ENCODE results near the gene KAZN. TPM values are rescaled to one million over a fixed set of nuclear protein-coding genes. Genes with fewer than 3 reads are reported as not detected.

The KAZN gene
- total RNA-seq, 1 experiment from 2014 or later = 0.38 TPM

DNA sequence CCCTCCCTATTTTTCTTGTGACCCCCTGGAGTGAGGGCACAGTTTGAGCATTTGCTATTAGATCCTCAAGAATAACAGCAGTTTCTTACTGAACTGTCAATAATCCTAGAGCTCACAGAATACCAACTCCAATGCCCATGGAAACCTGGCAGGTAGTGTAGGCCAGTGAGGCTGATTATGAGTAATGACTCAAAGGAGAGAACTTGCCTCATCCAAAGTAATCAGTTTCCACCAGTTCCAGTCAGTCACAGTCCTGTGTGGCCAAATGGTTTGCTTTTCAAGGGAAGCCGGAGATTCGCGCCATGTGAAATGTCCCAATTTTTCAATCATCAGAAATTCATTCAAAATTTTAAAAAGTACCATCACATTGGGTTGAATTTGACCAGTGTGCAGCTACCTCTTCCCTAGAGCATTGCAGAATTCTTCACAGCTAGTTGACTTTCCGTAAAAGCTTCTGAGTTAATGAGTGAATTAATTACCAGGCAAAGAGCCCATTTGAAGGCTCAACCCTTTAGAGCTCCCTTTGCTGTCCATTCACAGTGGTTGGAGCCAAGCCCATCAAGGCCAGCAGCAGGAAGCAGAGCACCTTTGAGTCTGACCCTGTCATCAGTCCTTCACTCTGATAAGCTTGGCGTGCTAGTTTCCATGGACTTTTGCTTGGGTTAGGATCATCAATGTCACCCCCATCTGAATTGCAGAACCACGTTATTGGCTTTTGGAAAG lies 170.3 kb downstream of the KAZN start:
- DNase-seq (ENCODE audit: low spot score) = no peak

DNA sequence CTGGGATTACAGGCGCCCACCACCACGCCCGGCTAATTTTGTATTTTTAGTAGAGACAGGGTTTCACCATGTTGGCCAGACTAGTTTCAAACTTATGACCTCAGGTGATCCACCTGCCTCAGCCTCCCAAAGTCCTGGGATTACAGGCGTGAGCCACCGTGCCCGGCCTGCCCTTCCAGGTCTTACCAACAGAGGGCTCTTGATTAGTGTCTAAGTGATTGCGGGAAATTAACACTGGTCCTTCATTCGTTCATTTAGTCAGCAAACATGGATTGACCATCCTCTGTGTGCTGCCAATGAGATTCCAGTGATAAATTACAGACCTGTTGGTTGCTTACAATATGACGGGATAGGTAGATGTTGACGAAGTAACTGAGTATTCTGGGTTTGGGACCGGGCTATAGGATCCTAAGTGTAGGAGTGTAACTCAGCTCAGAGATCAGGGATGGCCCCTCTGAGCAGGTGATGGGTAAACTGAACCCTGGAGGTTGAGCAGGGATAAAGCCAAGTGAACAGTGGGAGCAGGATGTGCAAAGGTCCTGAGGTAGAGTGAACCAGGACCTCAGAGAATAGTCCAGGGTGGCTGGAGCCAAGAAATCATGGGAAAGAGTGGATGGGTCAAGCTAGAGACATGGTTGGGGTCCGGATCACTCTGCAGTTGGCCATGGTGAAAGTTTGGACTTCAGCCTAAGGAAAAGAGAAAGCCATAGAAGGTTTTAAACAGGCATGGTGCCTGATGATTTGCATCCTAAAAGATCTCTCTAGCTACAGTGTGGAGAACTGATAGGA lies 171.2 kb downstream of the KAZN start:
- DNase-seq (ENCODE audit: low spot score) = no peak

GRCh38 chr1:14773396-14774025 lies 175.0 kb downstream of the KAZN start:
- no peak for DNase-seq (ENCODE audit: low spot score)

DNA sequence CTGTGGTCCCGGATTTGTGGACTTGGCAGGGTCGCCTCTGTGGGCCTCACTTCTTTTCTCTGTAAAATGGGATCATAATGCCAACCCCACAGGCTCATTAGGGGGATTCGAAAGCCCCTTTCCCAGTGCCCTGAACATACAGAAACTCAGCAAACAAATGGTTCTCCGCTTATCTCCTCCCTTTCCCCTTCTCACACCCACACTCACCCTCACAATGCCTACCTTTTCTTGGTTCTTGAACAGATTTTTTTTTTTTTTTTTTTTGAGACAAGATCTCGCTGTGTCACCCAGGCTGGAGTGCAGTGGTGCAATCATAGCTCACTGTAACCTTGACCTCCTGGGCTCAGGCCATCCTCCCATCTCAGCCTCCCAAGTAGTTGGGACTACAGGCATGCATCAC lies 175.7 kb downstream of the KAZN start:
- no peak for DNase-seq (ENCODE audit: low spot score)

DNA sequence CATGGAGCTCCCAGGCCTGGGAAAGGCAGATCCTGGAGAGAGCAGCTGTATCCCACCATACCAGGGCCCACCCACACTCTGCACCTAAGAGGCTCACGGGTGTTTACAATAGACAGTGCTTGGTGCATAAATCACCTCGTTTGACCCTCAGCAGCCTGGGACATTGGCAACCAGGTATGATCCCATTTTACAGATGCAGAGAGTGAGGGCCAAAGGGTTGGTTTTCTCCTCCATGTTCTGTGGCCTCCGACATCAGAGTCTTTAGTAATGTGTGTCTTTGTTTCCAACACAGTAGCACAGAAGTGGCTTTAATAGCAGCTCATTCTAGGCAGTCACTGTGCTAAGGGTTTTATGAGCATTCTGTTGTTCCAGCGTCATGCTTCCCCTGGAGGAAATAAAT lies 176.5 kb downstream of the KAZN start:
- no peak for DNase-seq (ENCODE audit: low spot score)

DNA sequence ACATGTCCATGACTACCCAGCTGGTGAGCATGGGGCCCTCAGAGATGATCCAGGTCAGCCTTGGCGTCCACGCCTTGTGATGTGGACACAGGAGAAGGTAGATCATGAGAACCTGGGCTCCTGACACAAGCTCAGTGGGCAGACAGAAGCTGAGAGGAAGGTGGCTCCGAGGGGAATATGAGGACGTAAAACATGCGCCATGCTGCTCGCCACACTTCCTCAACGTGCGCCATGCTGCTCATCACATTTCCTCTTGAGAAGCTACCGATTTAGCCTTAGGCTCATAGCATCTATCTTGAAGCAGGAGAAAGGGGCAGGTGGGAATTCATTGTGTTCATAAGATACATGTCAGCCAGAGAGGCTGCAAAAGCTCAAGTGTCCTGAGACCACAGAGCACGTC lies 176.9 kb downstream of the KAZN start:
- no peak for DNase-seq (ENCODE audit: low spot score)

DNA sequence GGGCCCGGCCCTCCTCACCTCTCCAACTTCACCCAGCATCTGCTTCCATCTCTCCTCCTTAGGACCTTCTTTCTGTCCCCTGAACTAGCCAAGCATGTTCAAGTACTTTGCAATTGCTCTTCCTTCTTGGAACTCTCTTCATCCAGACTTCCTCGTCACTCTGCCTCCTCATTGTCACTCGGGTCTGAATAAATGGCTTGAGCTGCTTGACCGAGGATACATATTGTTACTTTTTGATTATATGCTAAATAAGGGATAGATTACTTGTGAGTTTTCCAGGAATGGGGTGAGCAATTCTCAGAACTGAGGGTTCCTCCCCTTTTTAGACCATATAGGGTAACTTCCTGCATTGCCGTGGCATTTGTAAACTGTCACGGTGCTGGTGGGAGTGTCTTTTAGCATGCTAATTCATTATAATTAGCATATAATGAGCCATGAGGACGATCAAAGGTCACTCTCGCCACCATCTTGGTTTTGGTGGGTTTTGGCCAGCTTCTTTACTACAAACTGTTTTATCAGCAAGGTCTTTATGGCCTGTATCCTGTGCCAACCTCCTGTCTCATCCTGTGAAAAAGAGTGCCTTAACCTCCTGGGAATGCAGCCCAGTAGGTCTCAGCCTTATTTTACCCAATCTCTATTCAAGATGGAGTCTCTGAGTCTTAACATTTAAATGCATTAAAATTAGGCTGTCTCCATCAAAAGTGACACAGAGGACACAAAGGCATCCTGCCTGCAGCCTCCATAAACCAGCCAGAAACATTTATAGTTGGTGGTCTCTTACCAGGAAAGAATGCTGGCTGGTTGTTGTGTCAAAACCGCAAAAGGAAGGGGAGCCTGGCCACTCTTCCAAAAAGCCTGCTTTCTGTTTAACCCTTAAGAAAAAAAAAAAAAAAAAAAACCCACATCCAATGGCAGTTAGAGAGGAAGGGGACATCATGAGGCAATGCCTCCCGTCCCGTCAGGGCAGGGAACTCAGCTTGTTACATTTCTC lies 179.3 kb downstream of the KAZN start:
- DNase-seq (ENCODE audit: low spot score) = no peak

GRCh38 chr1:14778541-14778897 lies 180.0 kb downstream of the KAZN start:
- DNase-seq (ENCODE audit: low spot score) = no peak

GRCh38 chr1:14778898-14779865 lies 180.7 kb downstream of the KAZN start:
- peak; percentile 38 for DNase-seq (ENCODE audit: low spot score)

GRCh38 chr1:14780271-14780670 lies 181.8 kb downstream of the KAZN start:
- DNase-seq (ENCODE audit: low spot score) = no peak

GRCh38 chr1:14781811-14782210 lies 183.3 kb downstream of the KAZN start:
- no peak for DNase-seq (ENCODE audit: low spot score)

DNA sequence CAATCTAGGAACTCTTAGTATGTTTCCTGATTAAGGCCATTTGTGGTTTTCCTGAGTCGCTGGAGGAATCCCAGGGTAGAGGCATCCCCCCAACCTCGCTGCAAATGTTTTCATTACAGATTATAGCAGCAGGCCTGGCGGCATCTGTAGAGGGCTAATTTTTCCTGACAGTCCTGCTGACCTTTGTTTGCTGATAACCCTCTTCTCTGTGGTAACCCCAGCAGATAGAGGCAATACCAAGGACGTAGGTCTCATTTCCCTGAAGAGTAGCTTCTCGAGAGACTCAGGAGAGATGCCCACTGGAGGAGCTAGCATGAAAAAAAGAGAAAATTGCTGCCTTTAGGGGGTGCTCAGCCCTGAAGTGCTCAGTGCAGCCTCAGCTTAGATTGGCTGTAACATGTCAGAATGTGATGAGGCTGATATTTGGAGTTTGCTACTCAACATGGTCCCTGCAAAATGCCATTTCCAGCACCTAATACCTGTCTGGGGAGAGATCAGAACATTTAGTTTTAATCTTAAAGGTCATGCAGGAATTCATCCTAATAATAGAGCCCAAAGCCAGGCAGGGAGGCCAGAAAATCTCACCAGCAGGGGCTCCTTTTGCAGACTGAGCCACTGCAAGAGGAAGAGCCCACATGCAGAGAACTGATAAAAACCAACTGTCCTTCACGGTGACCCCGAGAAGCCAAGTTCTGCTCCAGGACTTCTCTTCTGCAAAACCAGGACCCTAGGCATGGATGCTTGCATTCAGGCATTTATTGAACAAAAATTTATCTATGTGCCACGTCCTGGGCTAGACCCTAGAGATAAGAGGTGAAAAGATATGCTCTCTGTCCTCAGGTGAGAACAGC lies 184.5 kb downstream of the KAZN start:
- DNase-seq (ENCODE audit: low spot score) = no peak

- DNase-seq (ENCODE audit: low spot score) = no peak
Measured at GRCh38 chr1:14783592-14783886, 185.1 kb downstream of the KAZN start.

- DNase-seq (ENCODE audit: low spot score) = no peak
Measured at GRCh38 chr1:14784790-14785773, 186.6 kb downstream of the KAZN start.

GRCh38 chr1:14786109-14786675 lies 187.7 kb downstream of the KAZN start:
- DNase-seq (ENCODE audit: low spot score) = no peak

GRCh38 chr1:14786681-14787080 lies 188.2 kb downstream of the KAZN start:
- no peak for DNase-seq (ENCODE audit: low spot score)

DNA sequence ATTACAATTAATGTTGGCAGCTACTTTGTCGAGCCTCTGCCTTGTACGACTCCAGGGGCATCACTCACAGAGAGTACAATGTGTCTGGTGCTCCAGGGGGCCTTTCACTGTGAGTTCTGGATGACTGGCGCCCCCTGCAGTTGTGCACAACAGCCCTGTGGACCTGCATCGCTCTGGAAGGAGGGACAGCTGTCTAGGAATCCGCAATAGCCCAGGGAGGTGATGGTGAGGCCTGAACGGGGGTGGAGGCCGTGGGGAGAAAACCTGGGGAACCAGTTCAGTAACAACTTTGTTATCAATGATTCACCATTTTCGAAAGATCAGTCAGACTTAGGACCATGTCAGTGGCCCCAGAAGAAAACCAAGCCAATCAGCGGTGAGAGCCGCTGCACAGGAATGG lies 189.1 kb downstream of the KAZN start:
- peak; percentile 21 for DNase-seq (ENCODE audit: low spot score)

GRCh38 chr1:14788080-14788479 lies 189.6 kb downstream of the KAZN start:
- DNase-seq (ENCODE audit: low spot score) = no peak
